Chondrocyte (in vitro differentiated cells): ENCODE measurements around the gene OR2S2. TPM values are rescaled to one million over a fixed set of nuclear protein-coding genes. Genes with fewer than 3 reads are reported as not detected.

Experiments
- DNase-seq: peaks from one replicate; pipeline ENCODE4 v3.0.0; 2021; ENCODE audit warnings: mixed read lengths, low spot score
- H3K27ac Mint-ChIP-seq: one replicate; pipeline ENCODE4 v1.8.0; 2021; ENCODE audit warnings: mild to moderate bottlenecking, moderate library complexity, mixed read lengths; ENCODE audit not compliant: unreplicated experiment
- H3K27me3 Mint-ChIP-seq: 2 replicates; pipeline ENCODE4 v1.8.0; 2021; ENCODE audit warnings: low read depth, mixed read lengths
- H3K36me3 Mint-ChIP-seq: 2 replicates; pipeline ENCODE4 v1.8.0; 2021; ENCODE audit warnings: low read depth, mixed read lengths
- H3K4me1 Mint-ChIP-seq: 2 replicates; pipeline ENCODE4 v1.8.0; 2021; ENCODE audit warnings: low read depth, mild to moderate bottlenecking, mixed read lengths
- H3K4me3 Mint-ChIP-seq: one replicate; pipeline ENCODE4 v1.8.0; 2021; ENCODE audit warnings: mild to moderate bottlenecking, moderate library complexity, mixed read lengths; ENCODE audit not compliant: unreplicated experiment
- H3K9me3 Mint-ChIP-seq: 2 replicates; pipeline ENCODE4 v1.8.0; 2021; ENCODE audit warnings: low read depth, mixed read lengths
- CTCF ChIP-seq: fragments of 200-600 bp; sonication (generic); IDR thresholded peaks from 2 replicates; pipeline ENCODE4 v1.5.0; 2021; ENCODE audit warnings: antibody characterized with exemption, mild to moderate bottlenecking, moderate library complexity
- total RNA-seq: library from RNA; stranded (reverse); gene quantifications from 3 replicates; pipeline ENCODE4 v1.2.1, GENCODE V29; 2021

The OR2S2 gene
- total RNA-seq, 1 donor from 2014 or later: not detected

- no peak for TF ChIP-seq CTCF
- Mint-ChIP-seq H3K27ac (no peak overlapping the region), H3K4me1 (peaks cover 27% of the 10 kb centered on the region), H3K36me3 (no peaks in the 10 kb centered on the region), H3K9me3 (no peaks in the 10 kb centered on the region), H3K27me3 (no peaks in the 10 kb centered on the region), H3K4me3 (no peak overlapping the region)
- DNase-seq: no peak
Measured at GRCh38 chr9:35951736-35952135, 6.2 kb downstream of the OR2S2 start.

GRCh38 chr9:35948901-35949318, 9.0 kb downstream of the OR2S2 start:
- Mint-ChIP-seq H3K27ac (peak overlapping the region; percentile 22), H3K4me3 (no peak overlapping the region), H3K36me3 (no peaks in the 10 kb centered on the region), H3K4me1 (peaks cover 45% of the 10 kb centered on the region), H3K27me3 (no peaks in the 10 kb centered on the region), H3K9me3 (no peaks in the 10 kb centered on the region)
- TF ChIP-seq CTCF: peak; percentile 9
- no peak for DNase-seq

GRCh38 chr9:35948451-35948850, 9.5 kb downstream of the OR2S2 start:
- H3K4me1 Mint-ChIP-seq: peaks cover 47% of the 10 kb centered on the region

GRCh38 chr9:35945341-35946018, 12.5 kb downstream of the OR2S2 start:
- Mint-ChIP-seq H3K27ac (peak overlapping the region; percentile 49), H3K4me1 (peaks cover 45% of the 10 kb centered on the region), H3K27me3 (no peaks in the 10 kb centered on the region), H3K36me3 (no peaks in the 10 kb centered on the region), H3K9me3 (no peaks in the 10 kb centered on the region), H3K4me3 (peak overlapping the region; percentile 47)
- DNase-seq: no peak
- TF ChIP-seq CTCF: peak; percentile 91

More at GRCh38 chr9:35948451-35948850, 9.5 kb downstream of the OR2S2 start:
- Mint-ChIP-seq H3K36me3 (no peaks in the 10 kb centered on the region), H3K27ac (peak overlapping the region; percentile 22), H3K9me3 (no peaks in the 10 kb centered on the region), H3K27me3 (no peaks in the 10 kb centered on the region), H3K4me3 (no peak overlapping the region)
- TF ChIP-seq CTCF: no peak
- DNase-seq: no peak

- H3K9me3 Mint-ChIP-seq: no peaks in the 10 kb centered on the region
- no peak for DNase-seq
- no peaks in the 10 kb centered on the region for H3K36me3 Mint-ChIP-seq
- peak overlapping the region; percentile 17 for H3K27ac Mint-ChIP-seq
- H3K27me3 Mint-ChIP-seq: no peaks in the 10 kb centered on the region
- H3K4me1 Mint-ChIP-seq: peaks cover 51% of the 10 kb centered on the region
- TF ChIP-seq CTCF: no peak
- no peak overlapping the region for H3K4me3 Mint-ChIP-seq
Measured at GRCh38 chr9:35944841-35945240, 13.1 kb downstream of the OR2S2 start.
